ENCODE data around the gene BRINP1.

The BRINP1 gene

DNA sequence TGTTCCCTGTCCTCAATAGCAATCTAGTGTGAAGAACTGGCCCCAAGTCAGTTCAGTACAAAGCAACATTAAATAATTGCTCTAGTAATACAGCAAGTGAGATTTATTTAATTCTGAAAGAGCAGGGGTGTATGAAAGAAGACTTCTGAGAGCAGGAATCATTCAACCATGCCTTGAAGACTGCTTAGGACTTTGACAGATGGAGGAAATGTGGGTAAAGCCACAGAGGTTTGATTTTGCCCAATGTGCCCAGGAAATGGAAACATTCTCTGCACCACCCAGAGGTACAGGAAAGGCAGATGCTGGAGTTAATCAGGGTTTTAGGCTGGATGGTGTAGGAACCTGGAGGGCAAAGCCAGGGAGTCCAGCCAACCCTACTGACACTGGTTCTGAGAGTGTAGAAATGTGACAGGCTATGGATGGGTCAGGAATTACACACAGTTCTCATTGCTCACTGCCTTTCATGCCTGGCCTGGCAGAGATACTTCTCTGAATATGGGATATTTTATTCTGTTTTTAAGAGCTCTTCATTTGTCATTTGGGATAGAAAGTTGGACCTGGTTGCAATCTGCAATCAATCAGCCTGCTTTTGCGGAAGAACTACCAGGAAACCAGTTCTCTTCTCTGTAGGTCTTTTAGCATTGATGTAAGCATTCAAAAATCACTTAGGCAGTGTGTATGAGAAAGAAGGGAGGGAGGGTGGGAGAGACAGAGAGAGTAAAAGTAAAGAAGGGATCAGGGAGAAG, 88.3 kb downstream of the BRINP1 start:
- DNase-seq, result no peak

DNA sequence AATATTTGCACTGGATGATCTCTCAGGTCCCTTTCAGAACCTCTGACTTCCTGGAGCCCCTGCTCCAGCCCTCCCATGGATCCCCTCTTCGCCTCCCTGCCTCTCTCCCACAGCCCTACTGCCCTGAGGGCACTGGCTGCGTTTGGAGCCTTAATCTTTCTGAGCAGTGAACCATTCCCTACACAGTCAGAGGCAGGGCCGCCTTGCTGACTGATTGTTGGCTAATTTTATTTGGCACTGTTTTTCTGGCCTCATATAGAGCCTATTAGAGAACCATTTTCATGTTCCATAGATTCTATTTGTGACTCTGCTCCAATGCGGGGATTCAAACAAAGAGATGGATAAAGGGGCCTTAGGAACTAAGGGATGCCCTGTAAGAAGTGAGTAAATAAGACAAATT, 91.1 kb downstream of the BRINP1 start:
- DNase-seq, result no peak

DNA sequence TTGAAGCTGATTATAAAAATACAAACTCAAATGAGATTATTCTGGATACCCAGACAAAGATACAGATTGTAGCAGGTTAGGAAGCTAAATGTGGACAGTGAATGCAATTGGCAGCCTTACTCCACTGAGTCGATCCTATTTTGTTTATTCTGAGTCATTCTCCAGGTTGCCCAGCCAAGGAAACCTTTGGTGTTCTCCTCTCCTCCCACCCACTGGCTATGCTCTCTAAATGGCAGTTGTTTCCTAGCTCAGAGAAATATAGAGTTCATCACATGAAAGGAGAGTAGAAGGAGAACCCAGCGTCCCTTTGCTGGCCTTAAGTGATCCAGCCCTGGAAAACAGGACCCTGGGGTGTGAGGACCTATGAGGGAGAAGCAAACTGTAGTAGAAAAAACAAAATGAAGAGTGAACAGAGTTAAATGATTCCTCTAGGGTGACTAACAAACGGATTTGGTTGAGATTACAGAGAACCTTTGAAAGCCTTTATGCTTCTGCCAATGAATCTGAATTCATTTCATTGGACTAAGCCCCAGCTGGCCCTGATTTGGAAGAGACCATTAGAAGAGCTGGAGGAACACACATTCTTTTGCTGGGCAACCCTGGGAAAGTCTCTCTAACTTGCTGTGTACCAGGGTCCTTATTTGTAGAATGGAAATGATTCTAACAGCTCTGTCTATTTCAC, 95.1 kb downstream of the BRINP1 start:
- no peak for DNase-seq

DNA sequence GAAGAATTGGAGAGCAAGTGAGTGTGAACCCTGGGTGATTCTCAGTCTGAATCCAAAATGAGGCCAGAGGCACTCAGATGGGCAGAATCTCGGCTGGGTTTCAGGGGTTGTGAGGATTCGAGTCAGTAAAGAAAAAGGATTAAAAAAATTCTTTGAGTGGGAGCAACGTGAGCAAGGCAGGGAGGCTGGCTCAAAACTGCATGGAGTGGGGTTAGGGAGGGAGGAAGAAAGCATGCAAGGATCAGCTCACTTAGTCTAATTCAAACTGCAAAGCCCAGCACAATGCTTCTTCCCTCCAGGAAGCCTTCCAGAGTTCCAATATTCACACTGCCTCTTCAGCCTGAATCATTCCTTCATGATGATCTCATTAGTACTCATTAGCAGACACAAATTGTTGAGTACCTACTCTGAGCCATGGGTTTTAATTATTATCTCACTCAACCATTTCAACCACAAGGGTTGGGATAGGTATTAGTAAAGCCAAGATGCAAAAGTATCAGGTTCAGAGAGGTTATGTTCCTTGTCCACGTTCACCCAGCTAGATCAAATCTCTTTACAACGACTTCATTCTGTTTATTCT, 95.8 kb downstream of the BRINP1 start:
- DNase-seq, result no peak

DNA sequence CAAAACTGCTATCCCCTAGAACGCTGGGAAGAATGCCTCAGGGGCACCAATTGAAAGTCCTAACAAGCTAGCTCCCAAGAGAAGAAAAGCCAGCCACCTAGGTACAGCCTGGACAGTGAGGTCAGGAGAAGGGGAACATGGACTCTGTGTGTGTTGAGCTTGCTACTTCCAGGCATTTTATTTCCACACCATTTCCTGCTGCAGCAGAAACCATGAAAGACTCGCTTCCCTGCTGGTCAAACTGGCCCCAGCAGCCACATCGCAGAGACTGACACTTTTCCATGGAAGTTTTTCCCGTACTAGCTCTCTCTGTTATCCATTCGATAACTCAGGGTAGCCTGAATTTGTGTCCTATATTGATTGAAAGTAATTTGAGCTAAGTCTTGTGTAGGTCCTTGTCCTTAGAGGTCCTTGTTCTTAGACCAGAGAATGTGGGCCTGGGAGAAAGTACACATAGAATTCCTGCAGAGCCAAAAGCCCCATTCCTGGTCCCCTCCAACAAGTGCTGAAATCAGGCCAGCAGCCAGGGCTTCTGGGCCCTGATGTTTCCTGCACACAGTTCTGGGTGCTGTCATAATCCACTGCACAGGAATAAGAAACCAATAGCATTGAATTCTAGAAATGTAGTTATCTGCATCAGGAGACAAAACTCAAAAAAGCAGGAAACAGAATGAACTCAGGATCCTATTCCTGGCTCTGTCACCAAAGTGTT, 96.6 kb downstream of the BRINP1 start:
- no peak for DNase-seq

DNA sequence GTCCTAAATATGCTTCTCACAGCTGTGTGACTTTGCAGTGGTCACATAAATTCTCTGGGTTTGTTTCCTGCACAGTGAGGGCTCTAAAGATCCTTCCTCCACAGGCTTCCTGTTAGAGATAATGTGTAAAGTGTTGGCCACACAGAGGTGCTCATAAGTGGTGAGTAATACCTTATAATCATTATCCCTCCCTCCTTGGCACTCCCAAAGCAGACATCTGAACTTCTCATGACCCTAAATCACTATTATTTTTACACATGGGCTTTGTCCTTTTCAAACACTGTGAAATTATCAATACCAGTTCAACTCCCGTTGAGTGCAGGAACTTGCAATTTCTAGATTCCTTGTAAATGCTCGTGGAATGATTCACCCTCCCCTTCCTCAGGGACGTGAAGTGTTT, 100.2 kb downstream of the BRINP1 start:
- DNase-seq, result no peak

DNA sequence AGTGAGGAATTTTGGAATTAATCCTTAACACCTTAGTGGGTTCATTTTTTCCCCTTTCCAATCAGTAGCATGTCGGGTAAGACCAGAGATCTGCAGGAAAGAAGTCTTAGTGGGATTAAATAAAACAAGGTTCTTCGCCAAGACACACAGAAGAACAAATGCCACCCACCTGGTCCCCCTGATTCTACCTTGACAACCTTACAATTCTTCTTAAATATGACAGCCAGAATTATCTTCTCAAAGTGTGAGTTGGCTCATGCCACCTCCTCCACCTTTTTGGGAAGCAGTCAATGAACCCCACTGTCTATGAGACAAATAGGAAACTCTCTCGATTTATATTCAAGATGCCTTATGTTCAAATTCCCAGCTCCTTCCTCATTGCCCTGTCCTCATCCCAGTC, 105.1 kb downstream of the BRINP1 start:
- DNase-seq, result no peak

DNA sequence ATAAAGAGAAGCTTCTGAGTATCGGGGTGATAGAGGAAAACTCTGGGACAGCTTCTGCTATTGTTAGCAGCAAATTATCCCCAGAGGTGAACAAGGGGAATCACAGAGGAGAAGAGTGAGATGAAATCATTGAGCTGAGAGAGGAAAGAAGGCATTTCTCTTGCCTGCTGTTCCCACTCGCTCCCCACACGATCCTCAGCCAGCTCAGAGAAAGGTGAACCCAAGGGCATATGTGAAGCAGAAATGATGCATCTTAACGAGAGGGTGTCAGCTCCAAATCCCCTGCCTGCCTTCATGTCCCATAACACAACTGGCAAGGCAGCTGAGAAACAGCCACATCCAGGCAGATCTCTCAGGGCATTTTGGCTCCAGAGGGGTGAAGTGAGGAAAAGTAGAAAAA, 111.6 kb downstream of the BRINP1 start:
- DNase-seq, result no peak

DNA sequence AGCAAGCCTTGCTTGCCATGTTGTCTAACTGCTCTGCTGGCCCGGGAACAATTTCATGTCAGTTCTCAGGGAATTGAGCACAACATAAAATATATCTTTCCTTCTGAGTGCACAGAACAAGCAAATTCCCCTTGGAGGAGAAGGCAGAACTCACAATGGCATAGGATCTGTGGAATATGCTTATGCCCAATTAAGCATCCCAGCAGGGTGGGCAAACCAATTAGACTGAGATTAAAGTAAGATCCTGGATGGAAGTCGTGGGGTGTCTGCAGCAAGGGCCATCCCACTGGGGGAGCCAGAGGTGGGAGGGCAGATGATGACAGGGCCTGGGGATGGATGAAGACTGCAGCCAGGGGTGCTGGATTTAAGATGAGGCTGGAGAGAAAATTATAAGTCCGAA, 114.1 kb downstream of the BRINP1 start:
- no peak for DNase-seq

DNA sequence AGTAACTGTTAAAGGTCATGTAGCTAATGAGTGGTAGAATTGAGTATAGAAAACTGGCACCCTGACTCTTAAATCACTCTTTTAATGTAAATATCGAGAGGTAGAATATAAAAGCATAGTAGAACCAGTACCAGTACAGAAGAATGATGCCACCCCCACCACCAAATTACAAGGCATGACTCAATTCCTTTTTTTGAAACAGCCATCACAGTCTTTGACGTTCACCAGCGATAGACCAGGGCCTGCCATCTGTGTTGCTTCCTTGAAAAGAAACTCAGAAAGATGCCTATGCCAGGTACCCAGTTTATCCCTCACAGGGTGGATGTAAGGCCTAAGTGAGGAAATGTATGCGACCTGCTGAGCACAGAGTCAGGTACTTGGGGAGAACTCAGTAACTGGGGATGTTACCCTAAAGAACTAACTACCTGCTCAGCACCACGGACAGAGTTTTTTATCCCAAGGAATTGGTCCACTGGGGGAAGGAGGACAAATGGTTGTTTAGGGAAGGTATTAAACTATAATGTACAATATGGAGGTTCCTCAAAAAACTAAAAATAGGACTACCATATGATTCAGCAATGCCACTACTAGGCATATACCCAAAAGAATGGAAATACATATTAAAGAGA, 116.5 kb downstream of the BRINP1 start:
- DNase-seq, result no peak

DNA sequence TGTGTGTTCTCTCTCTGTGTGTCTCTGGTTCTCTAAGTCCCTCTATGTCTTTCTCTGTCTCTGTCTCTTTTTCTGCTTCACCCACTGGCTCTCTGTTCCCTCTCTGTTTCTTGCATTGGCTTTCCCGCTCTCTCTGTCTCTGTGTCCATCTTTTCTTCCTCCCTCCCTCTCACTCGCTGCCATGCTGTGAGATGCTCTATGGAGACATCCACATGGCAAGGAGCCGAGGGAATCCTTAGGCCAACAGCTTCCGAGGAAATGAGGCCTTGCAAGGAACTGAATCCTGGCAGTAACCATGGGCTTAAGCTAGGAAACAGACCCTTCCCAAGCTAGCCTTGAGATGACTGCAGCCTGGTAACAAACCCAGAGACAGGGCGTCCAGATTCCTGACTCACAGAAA, 117.3 kb downstream of the BRINP1 start:
- DNase-seq, result no peak

DNA sequence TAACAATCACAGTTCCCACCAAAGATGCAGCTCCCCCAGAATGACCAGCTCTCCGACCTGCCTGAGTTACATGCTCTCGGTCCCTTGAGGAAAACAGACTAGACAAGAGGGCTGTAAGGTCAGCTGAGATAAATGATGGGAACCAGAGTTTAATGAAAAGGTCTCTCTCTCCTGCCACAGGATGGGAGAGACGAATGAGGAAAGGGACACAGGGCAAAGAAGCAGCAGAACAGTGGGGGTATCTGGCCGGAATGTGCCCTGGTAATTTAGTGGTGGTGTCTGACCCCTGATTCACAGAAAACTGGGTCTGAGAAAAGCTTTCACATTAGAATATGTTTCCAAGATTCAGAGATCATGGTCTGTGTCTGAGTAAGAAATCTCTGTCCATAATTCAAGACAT, 118.5 kb downstream of the BRINP1 start:
- DNase-seq, result no peak

DNA sequence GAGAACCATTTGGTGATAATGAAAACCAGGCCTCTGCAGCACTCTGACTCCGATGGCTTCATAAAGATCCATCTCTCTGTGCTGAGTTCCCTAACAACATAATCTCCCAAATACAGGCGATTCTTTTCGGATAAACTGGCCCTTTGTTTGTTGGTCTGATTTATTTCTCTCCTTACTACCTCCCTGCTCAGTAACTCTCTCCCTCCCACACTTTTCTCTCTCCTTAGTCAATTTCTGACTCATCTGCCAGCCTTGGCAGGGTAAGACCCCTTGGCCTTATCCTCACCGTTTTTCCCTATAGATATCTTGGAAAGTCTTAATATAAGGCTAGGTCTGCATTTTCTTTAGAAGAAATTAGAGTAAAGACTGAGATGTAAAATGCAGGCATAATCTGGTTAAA, 128.7 kb downstream of the BRINP1 start:
- DNase-seq, result no peak

DNA sequence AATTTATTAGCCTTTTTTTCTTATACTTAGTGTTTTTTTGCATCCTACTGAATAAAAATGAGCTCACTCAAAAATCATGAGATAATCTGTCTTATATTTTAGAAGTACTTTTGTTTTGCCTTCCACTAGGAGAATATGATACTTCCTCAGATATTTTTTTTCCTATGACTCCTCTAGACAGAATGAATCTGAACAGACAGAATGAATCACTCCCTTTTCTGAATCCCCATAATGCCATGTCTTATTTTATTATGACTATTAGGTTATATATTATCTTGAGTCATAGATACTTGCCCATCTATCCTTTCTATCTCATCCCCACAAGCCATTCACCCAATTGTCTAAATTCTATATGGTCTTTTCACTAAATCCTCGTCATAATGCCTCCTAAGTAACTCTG, 134.6 kb downstream of the BRINP1 start:
- no peak for DNase-seq

DNA sequence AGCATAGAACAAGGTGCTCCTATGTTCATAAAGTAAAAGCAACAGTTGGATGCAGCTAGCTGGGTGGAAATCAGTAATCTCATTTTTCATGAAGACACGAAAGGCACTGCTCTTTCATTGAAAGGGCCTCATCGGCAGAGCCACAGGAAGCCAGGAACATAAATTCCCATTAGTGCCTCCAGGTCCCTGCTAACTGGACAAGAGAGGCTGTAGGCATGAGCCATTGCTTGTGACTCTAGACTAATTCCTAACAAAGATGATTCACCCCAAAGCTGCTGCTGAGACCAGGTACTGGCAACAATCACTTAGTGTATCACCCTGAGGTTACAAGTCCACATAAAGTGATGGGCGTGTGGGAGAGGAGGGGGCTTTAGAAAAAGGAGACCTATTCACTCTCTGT, 141.8 kb downstream of the BRINP1 start:
- no peak for DNase-seq

DNA sequence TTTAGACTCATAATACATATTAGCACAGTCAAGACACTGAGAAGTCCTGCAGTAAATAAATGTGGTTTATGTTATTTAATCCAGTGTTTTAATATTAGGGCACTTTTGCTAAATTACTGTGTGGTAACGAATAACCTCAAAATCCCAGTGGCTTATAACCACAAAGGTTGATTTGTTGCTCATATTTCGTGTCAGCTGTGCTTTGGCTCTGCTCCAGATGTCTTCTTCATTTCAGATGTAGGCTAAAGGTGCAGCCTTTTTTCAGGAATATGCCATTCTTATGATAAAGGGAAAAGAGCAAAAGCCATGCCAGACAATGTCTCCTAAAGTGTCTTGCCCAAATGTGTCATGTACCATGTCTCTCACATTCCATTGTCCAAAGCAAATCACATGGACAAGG, 144.8 kb downstream of the BRINP1 start:
- DNase-seq, result no peak

DNA sequence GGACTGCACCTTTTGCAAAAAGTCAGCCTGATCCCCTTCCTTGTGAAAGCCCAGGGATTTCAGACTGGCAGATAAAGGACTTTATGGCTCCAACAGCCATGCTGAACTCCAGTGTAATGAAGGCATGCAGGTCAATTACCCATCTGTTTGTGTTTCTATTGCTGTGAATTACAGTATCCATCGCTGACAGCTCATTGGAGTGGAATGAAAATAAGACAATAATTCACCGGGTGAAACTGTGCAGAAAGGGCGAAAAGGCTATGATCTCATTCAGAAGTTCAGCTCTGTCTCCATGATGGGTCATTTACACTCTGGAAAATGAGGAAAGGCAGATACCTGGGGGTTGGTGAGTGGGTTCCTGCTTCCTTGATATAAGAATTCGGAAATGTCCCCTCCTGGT, 148.0 kb downstream of the BRINP1 start:
- no peak for DNase-seq

DNA sequence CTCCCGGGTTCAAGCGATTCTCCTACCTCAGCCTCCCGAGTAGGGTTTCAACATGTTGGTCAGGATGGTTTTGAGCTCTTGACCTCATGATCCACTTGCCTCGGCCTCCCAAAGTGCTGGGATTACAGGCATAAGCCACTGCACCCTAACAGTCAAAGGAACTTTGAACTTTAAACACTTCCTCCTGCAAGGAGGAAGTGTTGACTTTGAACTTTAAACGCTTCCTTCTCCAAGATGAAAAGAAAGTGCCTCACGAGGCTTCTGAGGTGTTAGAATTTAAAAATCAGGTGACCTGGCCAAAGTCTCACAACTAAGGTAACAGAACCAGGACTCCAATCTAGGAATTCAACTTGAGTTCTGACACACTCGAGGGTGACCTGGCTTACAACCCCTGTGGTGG, 150.9 kb downstream of the BRINP1 start:
- no peak for DNase-seq

DNA sequence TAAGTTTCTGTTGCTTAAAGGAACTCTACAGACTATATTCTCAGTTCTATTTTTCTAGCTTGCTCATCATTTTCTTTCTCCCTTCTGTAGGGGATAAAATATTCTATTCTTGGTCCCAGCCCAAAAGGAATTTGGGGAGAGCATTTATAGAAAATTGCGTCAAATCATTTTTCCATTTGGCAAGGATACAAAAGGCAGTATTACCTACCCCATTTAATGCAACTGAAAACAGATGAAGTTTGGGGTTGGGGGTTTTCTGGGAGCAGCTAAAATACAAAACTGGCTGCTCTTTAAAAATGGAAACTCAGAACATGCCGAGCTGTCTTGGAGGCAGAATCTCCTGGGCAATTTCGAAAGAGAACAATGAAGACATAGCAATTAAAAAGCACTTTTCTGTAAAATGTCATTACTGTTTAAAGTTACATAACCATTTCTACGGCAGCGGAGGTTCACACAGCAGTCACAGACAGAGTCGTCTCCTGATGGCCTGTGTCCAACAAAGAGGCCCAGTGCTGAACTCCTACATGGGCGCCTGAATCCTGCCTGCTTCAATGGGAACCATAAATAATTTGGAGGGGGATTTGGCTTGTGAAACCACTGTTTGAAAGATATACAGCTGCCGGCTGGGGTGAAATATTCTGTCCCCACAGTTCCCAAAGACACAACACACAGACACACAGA, 152.4 kb downstream of the BRINP1 start:
- no peak for DNase-seq

DNA sequence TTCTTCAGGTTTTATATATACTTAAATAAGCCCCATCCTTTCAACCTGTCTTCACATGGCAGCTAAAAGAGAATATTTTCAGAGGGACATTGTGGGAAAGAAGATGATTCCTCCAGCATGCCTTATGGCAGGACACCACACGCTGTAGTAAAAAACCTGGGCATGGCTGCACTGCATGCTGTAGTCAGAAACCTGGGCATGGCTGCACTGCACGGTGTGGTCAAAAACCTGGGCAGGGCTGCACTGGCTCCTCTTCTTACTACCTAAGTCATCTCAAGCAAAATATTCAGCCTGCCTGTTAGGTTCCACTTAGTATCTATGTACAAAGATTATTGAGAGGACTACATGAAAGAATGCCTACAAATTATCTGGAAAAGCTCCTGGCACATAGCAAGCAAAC, 153.6 kb downstream of the BRINP1 start:
- DNase-seq, result no peak

DNA sequence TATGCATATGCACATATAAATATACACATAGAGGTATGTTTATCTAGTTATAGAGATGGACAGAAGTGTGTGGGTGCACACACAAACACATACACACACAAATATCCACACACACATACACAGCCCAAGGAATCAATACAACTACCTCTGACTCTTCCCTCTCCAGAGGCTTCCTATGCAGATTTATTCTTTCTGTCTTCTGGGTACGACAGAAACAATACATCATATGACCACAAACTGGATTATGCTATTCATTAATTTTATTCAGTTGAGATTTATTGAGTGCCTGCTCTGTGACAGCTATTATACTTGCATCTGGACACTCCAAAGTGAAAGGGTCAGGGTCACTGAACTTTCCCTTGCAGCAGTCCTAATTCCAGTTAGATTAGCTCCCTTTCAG, 155.8 kb downstream of the BRINP1 start:
- DNase-seq, result no peak

DNA sequence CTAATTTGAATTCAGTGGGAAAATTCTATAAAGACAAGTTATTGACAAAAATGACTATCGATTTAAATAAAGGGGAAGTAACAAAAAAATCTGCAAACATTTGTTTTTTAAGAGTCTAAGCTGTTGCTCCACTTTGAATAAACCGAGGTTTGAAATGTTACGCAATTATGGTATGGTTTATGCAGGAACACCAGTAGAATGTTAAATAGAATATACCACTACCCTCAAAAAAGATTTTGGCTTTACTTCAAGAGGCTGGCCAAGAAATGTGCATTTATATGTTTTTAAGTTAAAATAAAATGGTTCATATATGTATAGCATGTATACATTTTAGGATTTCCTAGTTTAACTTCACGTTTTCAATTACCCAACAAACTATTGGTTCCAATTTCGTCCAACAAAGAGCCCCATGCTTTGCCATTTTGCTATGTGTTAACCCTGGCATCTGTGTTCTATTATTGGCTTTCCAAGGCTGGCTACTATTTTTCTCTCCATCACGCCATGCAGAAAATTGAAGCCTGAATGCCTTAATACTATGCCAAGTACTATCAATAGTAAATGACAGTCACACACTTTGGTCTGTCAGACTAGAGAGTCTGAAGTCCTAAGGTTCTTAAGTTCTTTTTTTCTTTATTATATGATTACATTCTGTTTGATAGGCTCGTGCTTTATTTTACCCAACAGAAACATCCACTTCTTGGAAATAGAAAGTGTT, 171.2 kb downstream of the BRINP1 start:
- no peak for DNase-seq
